Caco-2 (cell line): Measurements from ENCODE around the gene NEGR1. TPM values are rescaled to one million over a fixed set of nuclear protein-coding genes. Genes with fewer than 3 reads are reported as not detected.

Experiments used
- BruUV-seq: library from RNA; stranded (reverse); fragments of 400-500 nt; replicated peaks from 2 replicates; lab custom pipeline; 2021; lab: Mats Ljungman, UMichigan
- CTCF ChIA-PET: fragments of 300-600 bp; sonication (Branson Sonifier 250); formaldehyde crosslinking; loops from one replicate; lab custom pipeline; 2022; ENCODE audit warnings: antibody characterized with exemption; lab: Charles Lee
- POLR2A ChIA-PET: fragments of 300-600 bp; sonication (Branson Sonifier 250); formaldehyde crosslinking; loops from one replicate; lab custom pipeline; 2022; ENCODE audit warnings: antibody characterized with exemption; lab: Charles Lee
- DNase-seq, 2 experiments: peaks; one replicate each; pipeline versions ENCODE4 v3.0.0 to v3.0.0-alpha.2; 2020 to 2022
- H3K27me3 ChIP-seq: replicated peaks from 2 replicates; pipeline ENCODE4 v1.6.0; 2011; ENCODE audit warnings: low read length; ENCODE audit not compliant: control insufficient read depth, insufficient read depth
- H3K36me3 ChIP-seq: 2 replicates; pipeline ENCODE4 v1.5.1; 2011; ENCODE audit warnings: low read length; ENCODE audit not compliant: control insufficient read depth, insufficient read depth
- H3K4me1 ChIP-seq: fragments of 250-450 bp; sonication (Bioruptor Pico); 2 replicates; pipeline ENCODE4 v1.5.1; 2020; ENCODE audit warnings: mild to moderate bottlenecking
- H3K4me3 ChIP-seq: 2 replicates; pipeline ENCODE4 v1.5.1; 2011; ENCODE audit warnings: low read depth, mild to moderate bottlenecking, control low read depth, low read length
- H3K9me3 ChIP-seq: fragments of 250-450 bp; sonication (Bioruptor Pico); 2 replicates; pipeline ENCODE4 v1.5.1; 2020; ENCODE audit warnings: mild to moderate bottlenecking, moderate library complexity
- H3K27ac Mint-ChIP-seq: one replicate; pipeline ENCODE4 v1.8.0; 2022; ENCODE audit warnings: mixed read lengths; ENCODE audit not compliant: unreplicated experiment
- H3K27me3 Mint-ChIP-seq: one replicate; pipeline ENCODE4 v1.8.0; 2022; ENCODE audit warnings: mixed read lengths; ENCODE audit not compliant: insufficient read depth, unreplicated experiment
- H3K36me3 Mint-ChIP-seq: one replicate; pipeline ENCODE4 v1.8.0; 2022; ENCODE audit warnings: mild to moderate bottlenecking, mixed read lengths; ENCODE audit not compliant: insufficient read depth, unreplicated experiment
- H3K4me1 Mint-ChIP-seq: one replicate; pipeline ENCODE4 v1.8.0; 2022; ENCODE audit warnings: low read depth, mixed read lengths; ENCODE audit not compliant: unreplicated experiment
- H3K4me3 Mint-ChIP-seq: one replicate; pipeline ENCODE4 v1.8.0; 2022; ENCODE audit warnings: mild to moderate bottlenecking, moderate library complexity, mixed read lengths; ENCODE audit not compliant: unreplicated experiment
- H3K9me3 Mint-ChIP-seq: one replicate; pipeline ENCODE4 v1.8.0; 2022; ENCODE audit warnings: mixed read lengths; ENCODE audit not compliant: unreplicated experiment
- CTCF ChIP-seq, 2 experiments: fragments of 200-600 bp in 1 of 2; IDR thresholded peaks; 1 replicate in 1 of 2; 2 replicates in 1 of 2; pipeline versions ENCODE4 v1.5.1 to v1.8.0; 2011 to 2022; ENCODE audit warnings: antibody characterized with exemption in 1 of 2, control low read depth in 1 of 2, inconsistent platforms in 1 of 2, low read depth in 1 of 2, low read length in 1 of 2, mild to moderate bottlenecking in 1 of 2, moderate library complexity in 1 of 2; ENCODE audit not compliant: insufficient read depth in 1 of 2, severe bottlenecking in 1 of 2, unreplicated experiment in 1 of 2
- intact Hi-C: fragments of 100-400 bp; cut with micrococcal nuclease; formaldehyde crosslinking; loops from one replicate; pipeline ENCODE4 v1.10.0; 2022; ENCODE audit not compliant: unreplicated experiment
- total RNA-seq: library from RNA; stranded (reverse); gene quantifications from 2 replicates; pipeline ENCODE4 v1.2.3, GENCODE V29; 2022

NEGR1 gene
- total RNA-seq, 1 experiment from 2014 or later: not detected

- Histone ChIP-seq H3K36me3 (no peaks in the 10 kb centered on the region), H3K9me3 (no peaks in the 10 kb centered on the region), H3K27me3 (no peaks in the 10 kb centered on the region), H3K4me3 (no peak overlapping the region), H3K4me1 (no peaks in the 10 kb centered on the region)
- H3K4me1 Mint-ChIP-seq: no peaks in the 10 kb centered on the region
- no peaks in the 10 kb centered on the region for H3K9me3 Mint-ChIP-seq
- CTCF ChIA-PET: no interaction called here
- H3K36me3 Mint-ChIP-seq: no peaks in the 10 kb centered on the region
- no peak overlapping the region for H3K4me3 Mint-ChIP-seq
- no peak for TF ChIP-seq CTCF (IDR thresholded peaks at IDR 0.05; ENCODE audit: insufficient read depth in 1 of 2, low read depth in 1 of 2, low read length in 1 of 2, severe bottlenecking in 1 of 2, unreplicated experiment in 1 of 2)
- intact Hi-C loops: no loop called here
- BruUV-seq: no TSS peak
- H3K27me3 Mint-ChIP-seq: no peaks in the 10 kb centered on the region
- no peak for DNase-seq
- H3K27ac Mint-ChIP-seq: no peak overlapping the region
- POLR2A ChIA-PET: no interaction called here
Measured at GRCh38 chr1:72060466-72061245, 221.7 kb downstream of the NEGR1 start.

GRCh38 chr1:72056516-72056915 is 225.8 kb downstream of the NEGR1 start:
- ChIA-PET POLR2A (no interaction called here), CTCF (no interaction called here)
- no peaks in the 10 kb centered on the region for H3K4me1 Mint-ChIP-seq
- no peak overlapping the region for H3K4me3 Mint-ChIP-seq
- no peak for TF ChIP-seq CTCF (IDR thresholded peaks at IDR 0.05; ENCODE audit: insufficient read depth in 1 of 2, low read depth in 1 of 2, low read length in 1 of 2, severe bottlenecking in 1 of 2, unreplicated experiment in 1 of 2)
- Histone ChIP-seq H3K4me1 (no peaks in the 10 kb centered on the region), H3K27me3 (no peaks in the 10 kb centered on the region), H3K4me3 (no peak overlapping the region), H3K9me3 (no peaks in the 10 kb centered on the region), H3K36me3 (no peaks in the 10 kb centered on the region)
- H3K9me3 Mint-ChIP-seq: no peaks in the 10 kb centered on the region
- no peak overlapping the region for H3K27ac Mint-ChIP-seq
- H3K27me3 Mint-ChIP-seq: no peaks in the 10 kb centered on the region
- H3K36me3 Mint-ChIP-seq: no peaks in the 10 kb centered on the region
- intact Hi-C loops: no loop called here
- no TSS peak for BruUV-seq
- DNase-seq: no peak

GRCh38 chr1:72051538-72051937 is 230.8 kb downstream of the NEGR1 start:
- intact Hi-C loops: no loop called here
- CTCF ChIA-PET: no interaction called here

More at GRCh38 chr1:72051538-72051937, 230.8 kb downstream of the NEGR1 start:
- no peaks in the 10 kb centered on the region for H3K4me1 Mint-ChIP-seq
- no peaks in the 10 kb centered on the region for H3K4me1 ChIP-seq
- H3K27ac Mint-ChIP-seq: no peak overlapping the region
- no TSS peak for BruUV-seq
- H3K9me3 Mint-ChIP-seq: no peaks in the 10 kb centered on the region
- DNase-seq: no peak
- H3K9me3 ChIP-seq: no peaks in the 10 kb centered on the region
- H3K27me3 Mint-ChIP-seq: peaks cover 3% of the 10 kb centered on the region
- no peaks in the 10 kb centered on the region for H3K27me3 ChIP-seq
- TF ChIP-seq CTCF (IDR thresholded peaks at IDR 0.05; ENCODE audit: insufficient read depth in 1 of 2, low read depth in 1 of 2, low read length in 1 of 2, severe bottlenecking in 1 of 2, unreplicated experiment in 1 of 2): no peak
- POLR2A ChIA-PET: no interaction called here
- no peaks in the 10 kb centered on the region for H3K36me3 ChIP-seq
- H3K36me3 Mint-ChIP-seq: no peaks in the 10 kb centered on the region
- no peak overlapping the region for H3K4me3 Mint-ChIP-seq
- H3K4me3 ChIP-seq: no peak overlapping the region
